IMR-90 (cell line): ENCODE data around the gene NXNL2. TPM values are rescaled to one million over a fixed set of nuclear protein-coding genes. Genes with fewer than 3 reads are reported as not detected.

Experiments
- ATAC-seq: fragments of 200-7000 bp; cut with Tn5 transposase; 2 replicates; pipeline ENCODE4 v1.9.1; 2020; ENCODE audit warnings: low read depth, mild to moderate bottlenecking, moderate library complexity
- BruUV-seq: library from RNA; stranded (reverse); fragments of 400-500 nt; replicated peaks from 2 replicates; lab custom pipeline; 2021; lab: Mats Ljungman, UMichigan
- CTCF ChIA-PET: fragments of 300-600 bp; formaldehyde crosslinking; extraction: SDS; loops from one replicate; lab custom pipeline; 2021; ENCODE audit warnings: antibody characterized with exemption; lab: Yijun Ruan, JAX
- POLR2A ChIA-PET: fragments of 300-600 bp; sonication (Branson Sonifier 250); formaldehyde crosslinking; loops from one replicate; lab custom pipeline; 2022; ENCODE audit warnings: antibody characterized with exemption; ENCODE audit not compliant: unreplicated experiment; lab: Charles Lee
- DNase-seq: peaks from one replicate; pipeline ENCODE4 v3.0.0; 2013
- H2AFZ ChIP-seq: replicated peaks from 2 replicates; pipeline ENCODE3; 2013; ENCODE audit warnings: low read length, mild to moderate bottlenecking; ENCODE audit not compliant: poor library complexity
- H2AK5ac ChIP-seq: 2 replicates; pipeline ENCODE4 v1.6.1; 2013; ENCODE audit warnings: low read depth, low read length, inconsistent platforms
- H2AK9ac ChIP-seq: replicated peaks from 2 replicates; pipeline ENCODE3; 2013; ENCODE audit warnings: mild to moderate bottlenecking, low read depth, low read length, moderate library complexity; ENCODE audit not compliant: poor library complexity
- H2BK120ac ChIP-seq: 2 replicates; pipeline ENCODE4 v1.6.1; 2013; ENCODE audit warnings: low read depth, low read length, inconsistent platforms
- H2BK15ac ChIP-seq: 3 replicates; pipeline ENCODE4 v1.6.1; 2013; ENCODE audit warnings: low read depth, low read length, inconsistent platforms
- H2BK20ac ChIP-seq: 2 replicates; pipeline ENCODE4 v1.6.1; 2013; ENCODE audit warnings: low read depth, mild to moderate bottlenecking, inconsistent platforms, low read length, moderate library complexity
- H2BK5ac ChIP-seq: 2 replicates; pipeline ENCODE4 v1.6.1; 2013; ENCODE audit warnings: mild to moderate bottlenecking, low read depth, low read length, inconsistent platforms; ENCODE audit not compliant: poor library complexity, severe bottlenecking
- H3K14ac ChIP-seq: replicated peaks from 2 replicates; pipeline ENCODE4 v1.6.1; 2013; ENCODE audit warnings: low read depth, low read length, inconsistent platforms
- H3K18ac ChIP-seq: 2 replicates; pipeline ENCODE4 v1.6.1; 2013; ENCODE audit warnings: low read depth, low read length, control low read depth
- H3K23ac ChIP-seq: 2 replicates; pipeline ENCODE4 v1.6.1; 2013; ENCODE audit warnings: low read depth, low read length, inconsistent platforms
- H3K27ac ChIP-seq: 2 replicates; pipeline ENCODE4 v1.5.1; 2013; ENCODE audit warnings: mild to moderate bottlenecking, control low read depth, low read length; ENCODE audit not compliant: insufficient read depth
- H3K27me3 ChIP-seq: 2 replicates; pipeline ENCODE4 v1.6.1; 2013; ENCODE audit warnings: low read length; ENCODE audit not compliant: control insufficient read depth, insufficient read depth
- H3K36me3 ChIP-seq: 2 replicates; pipeline ENCODE4 v1.6.1; 2013; ENCODE audit warnings: low read length, mixed read lengths; ENCODE audit not compliant: control insufficient read depth, insufficient read depth
- H3K4ac ChIP-seq: 2 replicates; pipeline ENCODE4 v1.6.1; 2013; ENCODE audit warnings: low read depth, low read length, inconsistent platforms
- H3K4me1 ChIP-seq: 2 replicates; pipeline ENCODE4 v1.6.1; 2013; ENCODE audit warnings: low read length, mixed read lengths; ENCODE audit not compliant: control insufficient read depth, insufficient read depth
- H3K4me2 ChIP-seq: 2 replicates; pipeline ENCODE4 v1.6.1; 2013; ENCODE audit warnings: low read depth, mild to moderate bottlenecking, control low read depth, low read length, moderate library complexity
- H3K4me3 ChIP-seq: 2 replicates; pipeline ENCODE4 v1.5.1; 2013; ENCODE audit warnings: low read depth, mild to moderate bottlenecking, control low read depth, low read length, moderate library complexity; ENCODE audit not compliant: insufficient read depth
- H3K56ac ChIP-seq: 2 replicates; pipeline ENCODE4 v1.6.1; 2013; ENCODE audit warnings: low read length, inconsistent platforms; ENCODE audit not compliant: insufficient read depth; ENCODE audit errors: extremely low read depth
- H3K79me1 ChIP-seq, 2 experiments: 2 replicates each; pipeline ENCODE4 v1.6.1; 2013; ENCODE audit warnings: low read length in 2 of 2, inconsistent platforms in 1 of 2, low read depth in 1 of 2
- H3K9ac ChIP-seq: 2 replicates; pipeline ENCODE4 v1.6.1; 2013; ENCODE audit warnings: low read depth, low read length, control low read depth
- H3K9me1 ChIP-seq: 2 replicates; pipeline ENCODE4 v1.6.1; 2013; ENCODE audit warnings: low read length, inconsistent platforms; ENCODE audit not compliant: insufficient read depth
- H3K9me3 ChIP-seq: 2 replicates; pipeline ENCODE4 v1.6.1; 2013; ENCODE audit warnings: low read length; ENCODE audit not compliant: control insufficient read depth, insufficient read depth
- H4K20me1 ChIP-seq: 2 replicates; pipeline ENCODE4 v1.6.1; 2013; ENCODE audit warnings: low read length, inconsistent platforms; ENCODE audit not compliant: insufficient read depth
- H4K5ac ChIP-seq: 2 replicates; pipeline ENCODE4 v1.6.1; 2013; ENCODE audit warnings: mild to moderate bottlenecking, low read depth, low read length, control low read depth
- H4K8ac ChIP-seq, 2 experiments: 2 replicates each; pipeline ENCODE4 v1.6.1; 2013; ENCODE audit warnings: low read depth in 2 of 2, low read length in 2 of 2, control low read depth in 1 of 2, inconsistent platforms in 1 of 2
- H4K91ac ChIP-seq: 2 replicates; pipeline ENCODE4 v1.6.1; 2013; ENCODE audit warnings: low read depth, low read length, inconsistent platforms; ENCODE audit not compliant: insufficient read depth
- BHLHE40 ChIP-seq: fragments of 150-350 bp; IDR thresholded peaks from 2 replicates; pipeline ENCODE4 v1.6.1; 2016; ENCODE audit warnings: mild to moderate bottlenecking, low read depth, low read length
- CHD1 ChIP-seq: IDR thresholded peaks from 2 replicates; pipeline ENCODE4 v1.6.1; 2012; ENCODE audit warnings: low read depth, low read length, improper control_type of control experiment
- MAZ ChIP-seq: IDR thresholded peaks from 2 replicates; pipeline ENCODE4 v1.6.1; 2012; ENCODE audit warnings: low read depth, mild to moderate bottlenecking, low read length, improper control_type of control experiment, moderate library complexity, borderline replicate concordance
- MXI1 ChIP-seq: IDR thresholded peaks from 2 replicates; pipeline ENCODE4 v1.6.1; 2012; ENCODE audit warnings: low read depth, mild to moderate bottlenecking, low read length, moderate library complexity, borderline replicate concordance
- NFE2L2 ChIP-seq: fragments of 150-350 bp; IDR thresholded peaks from 2 replicates; pipeline ENCODE4 v1.6.1; 2016; ENCODE audit warnings: low read depth, mild to moderate bottlenecking, low read length
- RCOR1 ChIP-seq: IDR thresholded peaks from 2 replicates; pipeline ENCODE4 v1.6.1; 2012; ENCODE audit warnings: mild to moderate bottlenecking, low read length, improper control_type of control experiment; ENCODE audit not compliant: insufficient replicate concordance
- USF2 ChIP-seq: fragments of 150-350 bp; IDR thresholded peaks from 2 replicates; pipeline ENCODE4 v1.6.1; 2017; ENCODE audit warnings: mild to moderate bottlenecking, antibody characterized with exemption, low read length, low read depth
- WGBS, 2 experiments: methylation state at CpG; one replicate each; pipeline versions ENCODE4 v1.1.5 to v1.1.7; 2013; ENCODE audit warnings: missing lambda C conversion rate in 2 of 2; ENCODE audit not compliant: insufficient read length in 1 of 2; ENCODE audit errors: extremely low coverage in 2 of 2; 5-methylcytosine and 5-hydroxymethylcytosine counted together
- dilution Hi-C: fragments of 300-500 bp; cut with HindIII; formaldehyde crosslinking; loops from one replicate; pipeline ENCODE4 v1.14.3; 2018; ENCODE audit warnings: low sequenced_read_pairs; ENCODE audit not compliant: unreplicated experiment
- in situ Hi-C: fragments of 300-500 bp; cut with MboI; formaldehyde crosslinking; loops from 3 replicates; pipeline ENCODE4 v1.14.3; 2019; ENCODE audit warnings: low sequenced_read_pairs, inconsistent platforms, mixed read lengths
- intact Hi-C: fragments of 100-400 bp; cut with micrococcal nuclease; formaldehyde crosslinking; loops from 2 replicates; pipeline ENCODE4 v1.10.0; 2022
- polyA plus RNA-seq, 3 experiments: library from polyadenylated mRNA; depleted of rRNA; stranded (reverse); fragments of >200 nt; gene quantifications; 2 replicates each; pipeline ENCODE4 v1.2.3, GENCODE V29; 2012; ENCODE audit warnings: low replicate concordance in 1 of 3
- total RNA-seq: library from RNA; depleted of rRNA; stranded (reverse); fragments of >200 nt; gene quantifications from 2 replicates; pipeline ENCODE4 v1.2.3, GENCODE V29; 2012
- TF ChIP-seq, protein P1 (sequence below): fragments of 150-350 bp; IDR thresholded peaks from 2 replicates; pipeline ENCODE4 v1.6.1; 2016; ENCODE audit warnings: low read depth, mild to moderate bottlenecking, low read length, moderate library complexity, borderline replicate concordance

Gene NXNL2
- total and polyA plus RNA-seq, 2 of the 4 experiments (the other 2 are of a cell fraction) = 3.2 to 6.4 TPM

- dilution Hi-C loops = no loop called here
- no peak overlapping the region for H3K9ac ChIP-seq
- BruUV-seq = no TSS peak
- no peak overlapping the region for H3K27ac ChIP-seq
- in situ Hi-C loops = loop anchor here (5.0 to 10.0 kb wide), 2 partner anchors 413 to 685 kb away; no protein-coding TSS in a partner anchor
- no peak overlapping the region for H4K91ac ChIP-seq
- POLR2A ChIA-PET = no interaction called here
- no peaks in the 10 kb centered on the region for H4K20me1 ChIP-seq
- no peaks in the 10 kb centered on the region for H3K36me3 ChIP-seq
- CTCF ChIA-PET = no interaction called here
- 100% methylated on average over 1 of the region's 3 CpGs; no CpG with 5 or more reads in 1 of the 2 experiments for WGBS, 2 experiments
- H2BK120ac ChIP-seq = no peak overlapping the region
- H3K23ac ChIP-seq = no peak overlapping the region
- H2BK15ac ChIP-seq = no peak overlapping the region
- H3K4me1 ChIP-seq = peaks cover 3% of the 10 kb centered on the region; the same call in 1 of the 2 replicates
- no peak overlapping the region for H3K56ac ChIP-seq
- no peak overlapping the region for H3K4me2 ChIP-seq
- H4K8ac ChIP-seq = no peak overlapping the region
- H2BK20ac ChIP-seq = no peak overlapping the region
- no peak overlapping the region for H4K5ac ChIP-seq
- no peak overlapping the region for H2BK5ac ChIP-seq
- H3K9me3 ChIP-seq = no peaks in the 10 kb centered on the region
- no peaks in the 10 kb centered on the region for H3K27me3 ChIP-seq
- intact Hi-C loops = loop anchor here (5.0 to 10.0 kb wide), 6 partner anchors 133 to 725 kb away; partner anchors contain the start of genes CKS2, SECISBP2 and SHC3
- no peak for DNase-seq
- H3K4me3 ChIP-seq = no peak overlapping the region
- no peak overlapping the region for H3K4ac ChIP-seq
- no peak overlapping the region for H3K18ac ChIP-seq
- no peak overlapping the region for H2AK9ac ChIP-seq
- no peaks in the 10 kb centered on the region for H3K9me1 ChIP-seq
- TF ChIP-seq RCOR1 (no peak), CHD1 (no peak), BHLHE40 (no peak), USF2 (no peak), MXI1 (no peak), MAZ (no peak), NFE2L2 (no peak)
- TF ChIP-seq, protein P1, sequence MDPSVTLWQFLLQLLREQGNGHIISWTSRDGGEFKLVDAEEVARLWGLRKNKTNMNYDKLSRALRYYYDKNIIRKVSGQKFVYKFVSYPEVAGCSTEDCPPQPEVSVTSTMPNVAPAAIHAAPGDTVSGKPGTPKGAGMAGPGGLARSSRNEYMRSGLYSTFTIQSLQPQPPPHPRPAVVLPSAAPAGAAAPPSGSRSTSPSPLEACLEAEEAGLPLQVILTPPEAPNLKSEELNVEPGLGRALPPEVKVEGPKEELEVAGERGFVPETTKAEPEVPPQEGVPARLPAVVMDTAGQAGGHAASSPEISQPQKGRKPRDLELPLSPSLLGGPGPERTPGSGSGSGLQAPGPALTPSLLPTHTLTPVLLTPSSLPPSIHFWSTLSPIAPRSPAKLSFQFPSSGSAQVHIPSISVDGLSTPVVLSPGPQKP = no peak
- H2AFZ ChIP-seq = no peak overlapping the region
- ATAC-seq = no peak
- H3K79me1 ChIP-seq = no peaks in the 10 kb centered on the region
- H3K14ac ChIP-seq = no peak overlapping the region
- H2AK5ac ChIP-seq = no peak overlapping the region
Measured at GRCh38 chr9:88589656-88590055, 54.7 kb downstream of the NXNL2 start.
